Measurements from ENCODE around the gene DOCK9.

DNA sequence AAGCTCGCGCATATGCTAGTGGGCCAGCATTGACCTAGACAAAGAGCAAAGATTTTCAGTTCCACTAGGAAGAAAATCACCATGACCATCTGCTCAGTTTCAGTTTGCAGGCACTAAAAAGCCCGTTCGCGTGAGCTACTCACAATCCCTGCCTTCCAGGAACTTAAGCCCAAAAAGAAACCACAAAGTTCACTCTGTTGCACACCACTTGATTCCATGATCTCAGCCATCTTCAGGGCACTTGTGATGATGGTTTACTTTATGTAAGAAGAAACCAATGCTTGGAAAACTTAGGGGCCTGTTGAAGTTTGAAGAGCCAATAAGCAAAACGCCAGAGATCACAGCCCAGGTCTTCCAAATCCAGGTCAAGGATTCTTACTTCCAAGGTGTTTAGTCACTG is 180.4 kb downstream of the DOCK9 start:
- TF ChIP-seq, protein P1, sequence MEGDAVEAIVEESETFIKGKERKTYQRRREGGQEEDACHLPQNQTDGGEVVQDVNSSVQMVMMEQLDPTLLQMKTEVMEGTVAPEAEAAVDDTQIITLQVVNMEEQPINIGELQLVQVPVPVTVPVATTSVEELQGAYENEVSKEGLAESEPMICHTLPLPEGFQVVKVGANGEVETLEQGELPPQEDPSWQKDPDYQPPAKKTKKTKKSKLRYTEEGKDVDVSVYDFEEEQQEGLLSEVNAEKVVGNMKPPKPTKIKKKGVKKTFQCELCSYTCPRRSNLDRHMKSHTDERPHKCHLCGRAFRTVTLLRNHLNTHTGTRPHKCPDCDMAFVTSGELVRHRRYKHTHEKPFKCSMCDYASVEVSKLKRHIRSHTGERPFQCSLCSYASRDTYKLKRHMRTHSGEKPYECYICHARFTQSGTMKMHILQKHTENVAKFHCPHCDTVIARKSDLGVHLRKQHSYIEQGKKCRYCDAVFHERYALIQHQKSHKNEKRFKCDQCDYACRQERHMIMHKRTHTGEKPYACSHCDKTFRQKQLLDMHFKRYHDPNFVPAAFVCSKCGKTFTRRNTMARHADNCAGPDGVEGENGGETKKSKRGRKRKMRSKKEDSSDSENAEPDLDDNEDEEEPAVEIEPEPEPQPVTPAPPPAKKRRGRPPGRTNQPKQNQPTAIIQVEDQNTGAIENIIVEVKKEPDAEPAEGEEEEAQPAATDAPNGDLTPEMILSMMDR (IDR thresholded peaks at IDR 0.05; ENCODE audit: insufficient read depth, low read depth, low read length): no peak
- no peak for TF ChIP-seq EZH2 (IDR thresholded peaks at IDR 0.05; ENCODE audit: insufficient read depth, low read length)
